GM12872 (cell line): ENCODE results near the gene CDK5R1.
A peak's percentile ranks its signal among the peaks of the same experiment; 100 is the strongest.

Experiments used
- TF ChIP-seq, protein P1 (sequence below): IDR thresholded peaks from 3 replicates; pipeline ENCODE4 v1.5.1; 2011; ENCODE audit warnings: low read depth, mild to moderate bottlenecking, low read length, moderate library complexity; ENCODE audit not compliant: insufficient read depth

Gene CDK5R1

DNA sequence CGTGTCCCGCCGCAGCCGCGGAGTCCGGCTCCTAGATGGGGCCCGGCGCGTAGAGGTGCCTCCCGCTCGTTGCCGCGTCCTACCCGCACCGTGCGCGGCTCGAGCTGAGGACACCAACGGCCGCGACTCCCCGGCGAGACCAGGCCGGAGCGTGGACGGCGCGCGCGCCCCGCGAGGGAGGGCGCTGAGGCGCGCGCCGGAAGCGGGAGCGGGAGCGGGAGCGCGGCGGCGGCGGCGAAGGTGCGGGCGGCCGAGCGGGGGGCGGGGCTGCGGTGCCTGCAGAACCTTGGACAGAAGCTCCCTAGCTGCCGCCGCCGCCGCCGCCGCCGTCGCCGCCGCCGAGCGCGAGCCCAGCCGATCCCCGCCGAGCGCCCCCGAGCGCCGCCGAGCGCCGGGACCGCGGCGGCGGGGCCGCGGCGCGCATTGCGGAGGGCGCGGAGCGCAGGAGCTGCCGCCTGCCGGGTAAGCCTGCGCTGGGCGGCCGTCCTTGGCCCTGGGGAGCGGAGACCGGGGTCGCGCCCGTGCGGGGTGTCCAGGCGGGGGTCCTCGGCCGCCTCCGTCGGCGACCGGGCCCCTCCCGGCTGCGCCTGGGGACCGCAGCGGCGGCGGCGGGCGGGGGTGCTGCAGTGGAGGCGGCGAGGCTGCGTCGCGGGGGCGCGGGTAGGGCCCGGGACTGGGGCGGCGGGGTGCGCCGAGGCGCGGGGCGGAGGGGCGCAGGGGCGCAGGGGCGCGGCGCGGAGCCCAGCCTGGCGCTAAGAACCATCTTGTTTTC lies at the start of gene CDK5R1:
TSS of gene CDK5R1 (plus strand) at position 293 of the 772 bp plus-strand sequence. CDS start 628 bp downstream, outside the sequence.
- TF ChIP-seq, protein P1, sequence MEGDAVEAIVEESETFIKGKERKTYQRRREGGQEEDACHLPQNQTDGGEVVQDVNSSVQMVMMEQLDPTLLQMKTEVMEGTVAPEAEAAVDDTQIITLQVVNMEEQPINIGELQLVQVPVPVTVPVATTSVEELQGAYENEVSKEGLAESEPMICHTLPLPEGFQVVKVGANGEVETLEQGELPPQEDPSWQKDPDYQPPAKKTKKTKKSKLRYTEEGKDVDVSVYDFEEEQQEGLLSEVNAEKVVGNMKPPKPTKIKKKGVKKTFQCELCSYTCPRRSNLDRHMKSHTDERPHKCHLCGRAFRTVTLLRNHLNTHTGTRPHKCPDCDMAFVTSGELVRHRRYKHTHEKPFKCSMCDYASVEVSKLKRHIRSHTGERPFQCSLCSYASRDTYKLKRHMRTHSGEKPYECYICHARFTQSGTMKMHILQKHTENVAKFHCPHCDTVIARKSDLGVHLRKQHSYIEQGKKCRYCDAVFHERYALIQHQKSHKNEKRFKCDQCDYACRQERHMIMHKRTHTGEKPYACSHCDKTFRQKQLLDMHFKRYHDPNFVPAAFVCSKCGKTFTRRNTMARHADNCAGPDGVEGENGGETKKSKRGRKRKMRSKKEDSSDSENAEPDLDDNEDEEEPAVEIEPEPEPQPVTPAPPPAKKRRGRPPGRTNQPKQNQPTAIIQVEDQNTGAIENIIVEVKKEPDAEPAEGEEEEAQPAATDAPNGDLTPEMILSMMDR, result no peak

DNA sequence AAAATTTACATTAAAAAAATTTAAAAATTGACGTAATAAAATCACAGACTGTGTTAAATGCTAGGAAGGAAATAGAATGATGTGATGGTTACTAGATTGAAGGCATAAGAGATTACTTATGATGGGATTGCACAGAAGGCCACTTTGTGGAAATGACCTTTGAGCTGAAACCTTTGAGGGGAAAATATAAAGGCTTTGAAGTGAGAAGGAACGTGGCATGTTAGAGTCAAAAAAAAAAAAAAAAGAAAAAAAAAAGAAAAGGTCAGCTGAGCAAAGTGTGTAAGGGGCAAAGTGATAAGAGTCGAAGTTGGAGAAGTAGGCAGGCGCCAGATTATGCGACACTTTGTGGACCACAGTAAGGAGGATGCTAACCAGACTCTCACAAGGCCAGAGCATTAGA lies 46.1 kb upstream of the CDK5R1 start:
- TF ChIP-seq, protein P1, result no peak

DNA sequence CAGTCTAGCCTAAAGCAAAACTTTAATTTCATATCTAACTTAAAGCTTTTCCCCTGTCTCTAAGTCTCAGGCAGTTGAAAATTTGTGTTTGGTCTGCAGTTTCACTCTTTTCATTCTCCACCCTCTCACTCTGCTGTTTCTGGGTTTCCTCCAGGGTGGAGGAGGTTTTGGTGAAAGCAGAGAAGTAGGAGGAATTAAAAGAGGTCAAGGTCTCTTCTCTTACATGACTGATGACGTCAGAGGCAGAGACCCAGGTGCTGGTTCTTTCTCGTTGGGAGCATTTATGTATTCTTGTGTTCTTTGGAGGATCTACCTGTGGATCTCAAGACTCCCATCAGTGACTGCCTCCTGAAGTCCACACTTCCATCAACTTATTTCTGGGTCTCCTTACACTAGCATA lies 44.9 kb upstream of the CDK5R1 start:
- TF ChIP-seq, protein P1, result no peak

DNA sequence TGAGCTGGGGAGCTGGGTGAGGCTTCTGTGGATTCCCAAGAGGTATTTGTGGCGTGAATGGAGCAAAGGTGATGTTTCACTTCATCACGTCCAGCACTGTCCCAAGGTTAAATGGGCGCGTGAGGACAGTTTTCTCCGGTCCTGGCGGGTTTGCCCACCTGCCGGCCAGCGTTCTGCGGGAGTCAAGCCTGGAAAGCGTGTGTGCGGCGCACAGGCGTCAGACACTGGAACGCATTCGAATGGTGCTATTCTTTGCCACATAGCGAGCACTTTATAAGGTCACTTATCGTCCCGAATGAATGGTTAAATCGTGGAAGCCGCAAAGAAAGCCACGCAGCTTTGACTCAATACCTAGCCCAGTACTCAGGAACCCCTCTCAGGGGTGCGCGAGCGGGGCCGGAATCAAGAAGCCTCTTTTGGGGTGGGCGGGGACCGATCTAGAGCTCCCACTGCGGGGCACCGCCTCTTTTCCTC lies 42.9 kb upstream of the CDK5R1 start:
- TF ChIP-seq, protein P1, result no peak

DNA sequence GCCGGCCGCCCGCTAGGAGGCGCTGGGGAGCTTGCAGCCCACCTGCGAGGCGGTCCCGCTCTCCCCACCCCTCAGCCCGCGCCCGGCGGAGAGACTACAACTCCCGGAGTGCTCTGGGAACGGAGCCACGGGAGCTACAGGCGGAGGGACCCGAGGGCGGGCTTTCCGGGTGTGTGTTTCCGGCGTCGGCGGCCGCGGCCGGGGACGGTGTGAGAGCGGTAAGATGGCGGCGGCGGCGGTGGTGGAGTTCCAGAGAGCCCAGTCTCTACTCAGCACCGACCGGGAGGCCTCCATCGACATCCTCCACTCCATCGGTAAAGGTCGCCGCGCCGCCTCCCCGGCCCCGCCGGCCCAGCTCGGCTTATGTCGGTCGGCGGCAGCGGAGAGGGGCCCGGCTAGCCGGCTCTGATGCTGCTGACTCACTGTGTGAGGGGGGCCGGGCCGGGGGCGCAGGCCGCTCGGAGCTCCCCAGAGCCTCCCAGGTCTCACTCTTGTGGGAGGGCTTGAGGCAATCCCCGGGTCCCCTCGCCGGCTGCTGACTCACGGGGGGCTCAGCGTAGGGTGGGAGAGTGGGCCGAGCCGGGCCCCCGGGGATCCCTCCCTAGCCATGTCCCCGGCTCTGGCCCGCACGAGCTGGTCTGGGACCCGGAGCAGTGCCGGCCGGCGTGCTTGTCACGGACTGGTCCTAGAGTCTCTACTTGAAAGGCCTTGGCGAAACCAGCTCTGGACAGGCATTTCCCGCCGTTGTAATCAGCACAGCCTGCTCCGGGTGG lies 42.3 kb upstream of the CDK5R1 start, which contains the start of gene PSMD11:
TSS of gene PSMD11 (plus strand) at position 210 of the 773 bp plus-strand sequence. CDS start at position 224, 14 bp downstream.
- TF ChIP-seq, protein P1, result peak; percentile 89

DNA sequence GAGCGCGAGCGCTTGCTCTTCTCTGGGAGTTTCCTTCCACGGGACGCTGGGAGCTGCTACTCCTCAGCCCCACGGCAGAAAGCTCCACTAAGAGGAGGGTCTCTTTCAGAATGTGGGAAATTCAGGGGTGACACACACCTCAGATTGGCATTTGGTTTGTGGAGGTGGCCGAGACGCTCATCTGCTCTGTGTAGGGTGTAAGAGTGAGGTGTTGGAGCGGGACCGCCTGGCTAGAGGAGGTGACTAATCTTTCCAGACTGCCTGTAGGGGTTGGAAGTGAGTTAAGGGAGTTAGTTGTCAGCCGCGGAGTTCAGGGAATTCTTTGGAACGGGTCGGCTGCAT lies 41.7 kb upstream of the CDK5R1 start:
- TF ChIP-seq, protein P1, result no peak

DNA sequence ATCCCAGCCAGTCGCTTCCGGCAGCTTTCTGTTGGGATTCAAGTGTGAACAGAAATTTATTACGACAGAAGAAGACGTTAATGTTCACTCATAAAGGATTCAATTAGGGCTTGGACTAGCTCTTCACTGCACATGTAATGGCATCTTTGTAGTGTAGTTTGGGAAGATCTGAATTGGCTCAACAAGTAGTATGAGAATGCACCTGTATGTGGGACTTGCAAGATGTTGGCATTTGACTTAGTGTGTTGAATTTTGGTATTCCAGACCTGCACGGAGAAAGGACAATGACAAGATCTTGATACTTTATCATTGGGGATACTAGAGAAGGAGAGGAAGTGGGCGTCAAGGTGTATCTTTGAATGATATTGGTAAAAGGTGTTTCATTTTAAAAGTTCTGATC lies 41.3 kb upstream of the CDK5R1 start:
- TF ChIP-seq, protein P1, result no peak
